Mammary epithelial cell (primary cell): ENCODE data around the gene HMBS.
"Not testable (repeated sequence)": the region's sequence is repeated elsewhere in the genome, so short reads cannot be mapped to it uniquely, and the experiment has no call there.

Experiments
- EZH2 ChIP-seq: IDR thresholded peaks from 2 replicates; pipeline ENCODE4 v1.6.1; 2012; ENCODE audit warnings: low read length, inconsistent platforms, borderline replicate concordance
- TF ChIP-seq, protein P1 (sequence below), 2 donors: IDR thresholded peaks in 1 of 2; conservative IDR thresholded peaks in 1 of 2; 2 replicates each; pipeline ENCODE4 v1.5.1; 2011 to 2012; ENCODE audit warnings: inconsistent platforms in 2 of 2, low read length in 2 of 2, mild to moderate bottlenecking in 2 of 2, control low read depth in 1 of 2, low read depth in 1 of 2; ENCODE audit not compliant: insufficient read depth in 1 of 2; ENCODE audit errors: extremely low read depth in 1 of 2

DNA sequence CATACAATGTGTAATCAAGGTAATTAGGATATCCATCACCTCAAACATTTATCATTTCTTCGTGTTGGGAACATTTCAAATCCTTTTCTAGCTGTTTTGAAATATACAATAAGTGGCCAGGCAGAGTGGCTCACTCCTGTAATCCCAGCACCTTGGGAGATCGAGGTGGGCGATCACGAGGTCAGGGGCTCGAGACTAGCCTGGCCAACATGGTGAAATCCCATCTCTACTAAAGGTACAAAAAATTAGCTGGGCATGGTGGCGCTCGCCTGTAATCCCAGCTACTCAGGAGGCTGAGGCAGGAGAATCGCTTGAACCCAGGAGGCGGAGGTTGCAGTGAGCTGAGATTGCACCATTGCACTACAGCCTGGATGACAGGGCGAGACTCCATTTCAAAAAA lies 54.6 kb downstream of the HMBS start:
- TF ChIP-seq, protein P1, sequence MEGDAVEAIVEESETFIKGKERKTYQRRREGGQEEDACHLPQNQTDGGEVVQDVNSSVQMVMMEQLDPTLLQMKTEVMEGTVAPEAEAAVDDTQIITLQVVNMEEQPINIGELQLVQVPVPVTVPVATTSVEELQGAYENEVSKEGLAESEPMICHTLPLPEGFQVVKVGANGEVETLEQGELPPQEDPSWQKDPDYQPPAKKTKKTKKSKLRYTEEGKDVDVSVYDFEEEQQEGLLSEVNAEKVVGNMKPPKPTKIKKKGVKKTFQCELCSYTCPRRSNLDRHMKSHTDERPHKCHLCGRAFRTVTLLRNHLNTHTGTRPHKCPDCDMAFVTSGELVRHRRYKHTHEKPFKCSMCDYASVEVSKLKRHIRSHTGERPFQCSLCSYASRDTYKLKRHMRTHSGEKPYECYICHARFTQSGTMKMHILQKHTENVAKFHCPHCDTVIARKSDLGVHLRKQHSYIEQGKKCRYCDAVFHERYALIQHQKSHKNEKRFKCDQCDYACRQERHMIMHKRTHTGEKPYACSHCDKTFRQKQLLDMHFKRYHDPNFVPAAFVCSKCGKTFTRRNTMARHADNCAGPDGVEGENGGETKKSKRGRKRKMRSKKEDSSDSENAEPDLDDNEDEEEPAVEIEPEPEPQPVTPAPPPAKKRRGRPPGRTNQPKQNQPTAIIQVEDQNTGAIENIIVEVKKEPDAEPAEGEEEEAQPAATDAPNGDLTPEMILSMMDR (conservative IDR thresholded peaks at IDR 0.05 in 1 of 2, IDR thresholded peaks at IDR 0.05 in 1 of 2; ENCODE audit: extremely low read depth in 1 of 2, insufficient read depth in 1 of 2, low read depth in 1 of 2, low read length in 2 of 2) = not testable (repeated sequence)
- TF ChIP-seq EZH2 = not testable (repeated sequence)
